K562 (cell line): ENCODE data around the gene CDC14B. TPM values are rescaled to one million over a fixed set of nuclear protein-coding genes. Genes with fewer than 3 reads are reported as not detected.

Source experiments
- ATAC-seq: fragments of 200-7000 bp; cut with Tn5 transposase; 3 replicates; pipeline ENCODE4 v1.9.1; 2020; ENCODE audit warnings: moderate library complexity
- BruUV-seq: library from RNA; stranded (reverse); fragments of 400-500 nt; replicated peaks from 2 replicates; lab custom pipeline; 2021; lab: Mats Ljungman, UMichigan
- CTCF ChIA-PET: fragments of 300-600 bp; formaldehyde crosslinking; extraction: SDS; loops from one replicate; lab custom pipeline; 2021; ENCODE audit warnings: low intra/inter-chr PET ratio; lab: Yijun Ruan, JAX
- POLR2A ChIA-PET: fragments of 300-600, 350-650 bp; sonication (Branson Sonifier 250); formaldehyde crosslinking; extraction: SDS; loops from one replicate; lab custom pipeline; 2021; ENCODE audit warnings: antibody characterized with exemption, inconsistent platforms; lab: Yijun Ruan, JAX
- DNase-seq, 4 experiments: peaks; one replicate each; pipeline versions ENCODE4 v3.0.0 to v3.0.0-alpha.2; 2011 to 2018; ENCODE audit warnings: low spot score in 3 of 4, mixed read lengths in 3 of 4; ENCODE audit errors: extremely low read depth in 1 of 4
- FAIRE-seq: peaks from 2 replicates; lab custom pipeline; 2011; peaks lifted over from hg19 to GRCh38; lab: Jason Lieb, UNC
- H2AFZ ChIP-seq: 2 replicates; pipeline ENCODE4 v1.6.0; 2011; ENCODE audit warnings: low read depth, low read length, control low read depth, inconsistent platforms
- H3K27ac ChIP-seq: fragments of 200-600 bp; 3 replicates; pipeline ENCODE4 v1.8.0; 2011; ENCODE audit warnings: low read depth, mild to moderate bottlenecking, control low read depth, inconsistent platforms, low read length, moderate library complexity, mixed read lengths; ENCODE audit errors: extremely low read depth
- H3K27me3 ChIP-seq, 2 experiments: fragments of 300-600 bp in 1 of 2; 2 replicates in 1 of 2; 3 replicates in 1 of 2; pipeline versions ENCODE4 v1.6.0 to v1.8.0; 2011; ENCODE audit warnings: inconsistent platforms in 2 of 2, low read length in 2 of 2, mild to moderate bottlenecking in 1 of 2, mixed read lengths in 1 of 2, moderate library complexity in 1 of 2; ENCODE audit not compliant: control insufficient read depth in 2 of 2, insufficient read depth in 2 of 2
- H3K36me3 ChIP-seq: fragments of 300-600 bp; 3 replicates; pipeline ENCODE4 v1.8.0; 2011; ENCODE audit warnings: mild to moderate bottlenecking, low read length, inconsistent platforms; ENCODE audit not compliant: control insufficient read depth, insufficient read depth
- H3K4me1 ChIP-seq, 2 experiments: fragments of 200-600 bp in 1 of 2; replicated peaks in 1 of 2; 2 replicates in 1 of 2; 3 replicates in 1 of 2; pipeline versions ENCODE4 v1.5.1 to v1.8.0; 2011; ENCODE audit warnings: inconsistent platforms in 2 of 2, low read length in 2 of 2, mild to moderate bottlenecking in 1 of 2, mixed read lengths in 1 of 2, moderate library complexity in 1 of 2; ENCODE audit not compliant: control insufficient read depth in 2 of 2, insufficient read depth in 2 of 2
- H3K4me2 ChIP-seq: 2 replicates; pipeline ENCODE4 v1.6.1; 2011; ENCODE audit warnings: low read length, control low read depth, inconsistent platforms, mixed read lengths; ENCODE audit not compliant: insufficient read depth
- H3K4me3 ChIP-seq: fragments of 200-600 bp; sonication (generic), shearing (Covaris generic); 2 replicates; pipeline ENCODE4 v1.5.1; 2016; ENCODE audit warnings: control low read depth, inconsistent platforms
- H3K79me2 ChIP-seq: fragments of 200-600 bp; 3 replicates; pipeline ENCODE4 v1.8.0; 2011; ENCODE audit warnings: low read length, inconsistent platforms; ENCODE audit not compliant: control insufficient read depth, insufficient read depth
- H3K9ac ChIP-seq, 2 experiments: 2 replicates each; pipeline versions ENCODE4 v1.6.0 to v1.6.1; 2011; ENCODE audit warnings: low read depth in 2 of 2, low read length in 2 of 2, control low read depth in 1 of 2, inconsistent platforms in 1 of 2, mild to moderate bottlenecking in 1 of 2, mixed read lengths in 1 of 2; ENCODE audit not compliant: insufficient read depth in 1 of 2
- H3K9me1 ChIP-seq: one replicate; pipeline ENCODE4 v1.6.0; 2011; ENCODE audit warnings: inconsistent platforms, mild to moderate bottlenecking, low read length, moderate library complexity; ENCODE audit not compliant: control insufficient read depth, insufficient read depth
- H3K9me3 ChIP-seq: replicated peaks from 2 replicates; pipeline ENCODE4 v1.5.1; 2011; ENCODE audit warnings: low read depth, low read length, inconsistent platforms; ENCODE audit not compliant: control insufficient read depth, insufficient read depth
- H4K20me1 ChIP-seq: replicated peaks from 2 replicates; pipeline ENCODE4 v1.6.1; 2011; ENCODE audit warnings: low read length, inconsistent platforms, mixed read lengths; ENCODE audit not compliant: control insufficient read depth, insufficient read depth
- ATF1 ChIP-seq, 2 experiments: fragments of 450-650 bp in 1 of 2; IDR thresholded peaks; 2 replicates each; pipeline ENCODE4 v1.6.1; 2016; ENCODE audit warnings: missing compliant biosample characterization in 1 of 2, missing genetic modification characterization in 1 of 2
- ATF7 ChIP-seq: fragments of 450-650 bp; IDR thresholded peaks from 2 replicates; pipeline ENCODE4 v1.7.1; 2014; ENCODE audit warnings: mild to moderate bottlenecking, moderate library complexity
- BRCA1 ChIP-seq, 2 experiments: fragments of 450-650 bp in 1 of 2; sonication (generic) in 1 of 2; formaldehyde crosslinking in 1 of 2; IDR thresholded peaks; 2 replicates each; pipeline versions ENCODE4 v1.5.0 to v1.6.1; 2017 to 2020; ENCODE audit warnings: mild to moderate bottlenecking in 1 of 2, missing genetic modification reagents in 1 of 2
- DACH1 ChIP-seq: fragments of 450-650 bp; IDR thresholded peaks from 2 replicates; pipeline ENCODE4 v1.6.1; 2018; ENCODE audit not compliant: partially characterized antibody
- DNMT1 ChIP-seq: fragments of 450-650 bp; IDR thresholded peaks from 2 replicates; pipeline ENCODE4 v1.6.1; 2016; ENCODE audit warnings: antibody characterized with exemption, mild to moderate bottlenecking
- ESRRA ChIP-seq: fragments of 450-650 bp; IDR thresholded peaks from 2 replicates; pipeline ENCODE4 v1.6.1; 2014; ENCODE audit warnings: low read depth, mild to moderate bottlenecking, moderate library complexity, borderline replicate concordance
- GABPA ChIP-seq: fragments of 200-800 bp; sonication (Bioruptor generic); conservative IDR thresholded peaks from 2 replicates; pipeline ENCODE4 v1.6.1; 2016; ENCODE audit warnings: low read depth, missing genetic modification characterization, missing compliant biosample characterization
- GATAD2A ChIP-seq: fragments of 450-650 bp; IDR thresholded peaks from 2 replicates; pipeline ENCODE4 v1.6.1; 2017
- HNRNPH1 ChIP-seq: fragments of 200-400 bp; formaldehyde crosslinking; optimal IDR thresholded peaks from 2 replicates; pipeline ENCODE3; 2017; ENCODE audit warnings: low read depth, mild to moderate bottlenecking, low read length, moderate library complexity
- JUND ChIP-seq, 2 experiments: IDR thresholded peaks; 2 replicates in 1 of 2; 3 replicates in 1 of 2; pipeline ENCODE4 v1.6.1; 2011; ENCODE audit warnings: borderline replicate concordance in 2 of 2, low read depth in 2 of 2, low read length in 2 of 2, improper control_type of control experiment in 1 of 2, missing biosample characterization in 1 of 2, missing genetic modification characterization in 1 of 2, missing genetic modification reagents in 1 of 2
- MEF2A ChIP-seq: IDR thresholded peaks from 2 replicates; pipeline ENCODE4 v1.6.1; 2011; ENCODE audit warnings: low read depth, mild to moderate bottlenecking, low read length, moderate library complexity; ENCODE audit not compliant: control insufficient read depth
- NFIC ChIP-seq: fragments of 450-650 bp; IDR thresholded peaks from 2 replicates; pipeline ENCODE4 v1.6.1; 2017; ENCODE audit warnings: mild to moderate bottlenecking, inconsistent platforms
- RBM22 ChIP-seq: fragments of 200-400 bp; formaldehyde crosslinking; IDR thresholded peaks from 2 replicates; pipeline ENCODE4 v1.6.1; 2018; ENCODE audit warnings: low read length, low read depth; ENCODE audit not compliant: poor library complexity, severe bottlenecking
- TFAP4 ChIP-seq: sonication (generic); formaldehyde crosslinking; IDR thresholded peaks from 2 replicates; pipeline ENCODE4 v1.8.0; 2022; ENCODE audit warnings: missing genetic modification reagents, mild to moderate bottlenecking, moderate library complexity, borderline replicate concordance
- ZKSCAN3 ChIP-seq: fragments of 250-450 bp; sonication (Bioruptor Pico); IDR thresholded peaks from 2 replicates; pipeline ENCODE4 v1.4.0; 2020
- WGBS: fragments of 100-300 bp; shearing (Covaris generic); methylation state at CpG from one replicate; pipeline ENCODE4 v1.1.6; 2016; ENCODE audit warnings: low coverage, mixed read lengths; ENCODE audit not compliant: insufficient coverage; ENCODE audit errors: missing lambda C conversion rate; 5-methylcytosine and 5-hydroxymethylcytosine counted together
- in situ Hi-C: fragments of 300-500 bp; cut with MboI; formaldehyde crosslinking; loops from 4 replicates; pipeline ENCODE4 v1.15.0; 2018; ENCODE audit warnings: inconsistent platforms, mixed read lengths
- intact Hi-C: fragments of 100-400 bp; cut with micrococcal nuclease; formaldehyde crosslinking; loops from 2 replicates; pipeline ENCODE4 v1.14.2; 2022
- polyA plus RNA-seq, 8 experiments: library from polyadenylated mRNA; depleted of rRNA in 4 of 8; stranded (reverse) in 5 of 8; unstranded in 3 of 8; fragments of >200 nt; fragmentation: Nextera tagmentation in 2 of 8; fragmentation: Illumina TruSeq in 1 of 8; extraction: Ambion mirVana in 2 of 8; extraction: Trizol in 1 of 8; gene quantifications; 2 replicates each; pipeline versions ENCODE4 v1.2.1 to v1.2.3, GENCODE V29; 2011 to 2014; ENCODE audit warnings: inconsistent platforms in 1 of 8, missing spikeins in 1 of 8
- total RNA-seq, 7 experiments: library from RNA; depleted of rRNA in 6 of 7; stranded (reverse); fragments of >200 nt in 6 of 7; fragmentation: Illumina TruSeq in 2 of 7; extraction: Trizol in 2 of 7; gene quantifications; 2 replicates each; pipeline versions ENCODE4 v1.2.1 to v1.2.3, GENCODE V29; 2011 to 2021; ENCODE audit warnings: low replicate concordance in 1 of 7

The CDC14B gene
- total and polyA plus RNA-seq, 9 of the 15 experiments (the other 6 are each of a cell fraction or from before 2014, with no cell fraction given), result 1.4 to 6.0 (median 3.8) TPM

- no peaks in the 10 kb centered on the region for H4K20me1 ChIP-seq
- peaks cover 0 to 6% of the 10 kb centered on the region in 2 experiments; a peak in 2 of 5 replicates for H3K4me1 ChIP-seq
- DNase-seq (no peak), ATAC-seq (no peak), FAIRE-seq (no peak)
- TF ChIP-seq ZKSCAN3, result no peak
- no peak for TF ChIP-seq DNMT1
- no peak for TF ChIP-seq RBM22
- TF ChIP-seq HNRNPH1, result no peak
- no peak for TF ChIP-seq ESRRA
- CTCF ChIA-PET, result no interaction called here
- no peak overlapping the region for H3K4me3 ChIP-seq
- H3K4me2 ChIP-seq, result no peak overlapping the region
- WGBS, result 33% methylated on average over 12 of the region's 12 CpGs
- peaks cover 3 to 29% of the 10 kb centered on the region in 2 experiments; a peak in 4 of 5 replicates for H3K27me3 ChIP-seq
- in situ Hi-C loops, result no loop called here
- POLR2A ChIA-PET, result interaction anchor here (1.5 kb wide), 1 partner anchor 9 kb away, joined by 4 read pairs; no protein-coding TSS in a partner anchor
- no peak overlapping the region for H3K27ac ChIP-seq
- H3K79me2 ChIP-seq, result no peaks in the 10 kb centered on the region
- no peaks in the 10 kb centered on the region for H3K9me1 ChIP-seq
- no peak overlapping the region for H3K9ac ChIP-seq
- H2AFZ ChIP-seq, result no peak overlapping the region
- H3K9me3 ChIP-seq, result no peaks in the 10 kb centered on the region
- BruUV-seq, result no TSS peak
- no peaks in the 10 kb centered on the region for H3K36me3 ChIP-seq
- intact Hi-C loops, result no loop called here
Observed at GRCh38 chr9:96489482-96489979, 130.1 kb downstream of the CDC14B start.

- H2AFZ ChIP-seq, result no peak overlapping the region
- BruUV-seq, result no TSS peak
- in situ Hi-C loops (no loop called here), intact Hi-C loops (no loop called here)
- H3K27me3 ChIP-seq, result peaks cover 0 to 21% of the 10 kb centered on the region in 2 experiments; a peak in 3 of 5 replicates
- no peak overlapping the region for H3K27ac ChIP-seq
- no peaks in the 10 kb centered on the region for H3K79me2 ChIP-seq
- FAIRE-seq, result no peak
- ChIA-PET POLR2A (interaction anchor here (0.5 kb wide), 1 partner anchor 25 kb away, joined by 3 read pairs; no protein-coding TSS in a partner anchor), CTCF (no interaction called here)
- H3K9me3 ChIP-seq, result no peaks in the 10 kb centered on the region
- 29% methylated on average over 10 of the region's 10 CpGs for WGBS
- H3K9ac ChIP-seq, result no peak overlapping the region
- H3K4me3 ChIP-seq, result no peak overlapping the region
- peak in 1 of 4 experiments; percentile 7 for DNase-seq
- no peaks in the 10 kb centered on the region for H3K36me3 ChIP-seq
- no peak overlapping the region for H3K4me2 ChIP-seq
- ATAC-seq, result peak; percentile 52; the same call in 1 of the 3 replicates
- H3K9me1 ChIP-seq, result no peaks in the 10 kb centered on the region
- peaks cover 0 to 6% of the 10 kb centered on the region in 2 experiments; a peak in 2 of 5 replicates for H3K4me1 ChIP-seq
- no peaks in the 10 kb centered on the region for H4K20me1 ChIP-seq
- no peak for TF ChIP-seq BRCA1 (IDR thresholded peaks at IDR 0.05)
- TF ChIP-seq BRCA1 (CRISPR knock-in tag; IDR thresholded peaks at IDR 0.05), result no peak
- peak; percentile 45; the same call in 1 of the 2 replicates for TF ChIP-seq ATF7
- TF ChIP-seq GATAD2A, result no peak
- TF ChIP-seq MEF2A, result peak; percentile 43; the same call in 1 of the 2 replicates
- no peak for TF ChIP-seq ATF1 (CRISPR knock-in tag; IDR thresholded peaks at IDR 0.05)
- 0 out of 2 replicates have a peak, but pooled peaks have one; percentile 29 for TF ChIP-seq ATF1 (tag; IDR thresholded peaks at IDR 0.05)
- TF ChIP-seq TFAP4, result peak; percentile 24; the same call in 1 of the 2 replicates
- TF ChIP-seq NFIC, result peak; percentile 63
- TF ChIP-seq GABPA, result peak; percentile 37
- TF ChIP-seq DACH1, result peak; percentile 32
- 0 out of 2 replicates have a peak, but pooled peaks have one; percentile 29 for TF ChIP-seq JUND (IDR thresholded peaks at IDR 0.05; ENCODE audit: borderline replicate concordance, low read depth, low read length)
- peak; percentile 34; the same call in 1 of the 3 replicates for TF ChIP-seq JUND (tag; IDR thresholded peaks at IDR 0.05; ENCODE audit: borderline replicate concordance, low read depth, low read length)
Observed at GRCh38 chr9:96487949-96488348, 131.7 kb downstream of the CDC14B start.
